Colonic mucosa (tissue), 4 donors: Measurements from ENCODE around the gene TP53BP1. TPM values are rescaled to one million over a fixed set of nuclear protein-coding genes. Genes with fewer than 3 reads are reported as not detected.

ENCODE experiments used
- DNase-seq: peaks from one replicate; pipeline ENCODE4 v3.0.0-alpha.2; 2020
- H3K27ac ChIP-seq: fragments of 200-600 bp; one replicate; pipeline ENCODE4 v1.8.0; 2021
- H3K27me3 ChIP-seq: fragments of 200-600 bp; one replicate; pipeline ENCODE4 v1.8.0; 2021
- H3K36me3 ChIP-seq: fragments of 200-600 bp; one replicate; pipeline ENCODE4 v1.8.0; 2021
- H3K4me1 ChIP-seq: fragments of 200-600 bp; one replicate; pipeline ENCODE4 v1.8.0; 2021; ENCODE audit warnings: mild to moderate bottlenecking
- H3K4me3 ChIP-seq: fragments of 200-600 bp; one replicate; pipeline ENCODE4 v1.8.0; 2021
- H3K9ac ChIP-seq, 2 donors: one replicate each; pipeline ENCODE4 v1.7.0; 2013; ENCODE audit warnings: control low read depth in 2 of 2, low read depth in 2 of 2, low read length in 2 of 2
- H3K9me3 ChIP-seq: fragments of 200-600 bp; one replicate; pipeline ENCODE4 v1.8.0; 2021
- CTCF ChIP-seq: fragments of 200-600 bp; IDR thresholded peaks from one replicate; pipeline ENCODE4 v1.8.0; 2022; ENCODE audit warnings: antibody characterized with exemption, mild to moderate bottlenecking
- intact Hi-C: fragments of 100-400 bp; cut with DNase I; formaldehyde crosslinking; loops from one replicate; pipeline ENCODE4 v1.14.1; 2022
- total RNA-seq, 2 donors: library from RNA; stranded (reverse); fragmentation: NEBNext Ultra II Directional in 1 of 2; extraction: Animal tissue kit (Norgen Biotek cat#: 25700) in 1 of 2; gene quantifications; one replicate each; pipeline ENCODE4 v1.2.1, GENCODE V29; 2021
- donor health status: healthy.
- donor health status: DM: no; HTN: no; CAD: no.
- donor health status: DM: no; HTN: no; CAD: no.

Gene TP53BP1
- total RNA-seq, 2 donors from 2014 or later = 27.7 to 31.4 TPM

GRCh38 chr15:43449981-43450380, 43.0 kb downstream of the TP53BP1 start:
- no peaks in the 10 kb centered on the region for H3K9me3 ChIP-seq
- no peaks in the 10 kb centered on the region for H3K36me3 ChIP-seq
- no peak overlapping the region for H3K4me3 ChIP-seq
- no peak overlapping the region for H3K27ac ChIP-seq
- no peaks in the 10 kb centered on the region for H3K27me3 ChIP-seq
- intact Hi-C loops = no loop called here
- TF ChIP-seq CTCF = no peak
- H3K9ac ChIP-seq = no peak overlapping the region
- no peak for DNase-seq
- no peaks in the 10 kb centered on the region for H3K4me1 ChIP-seq

- no peak overlapping the region for H3K9ac ChIP-seq
- no peaks in the 10 kb centered on the region for H3K27me3 ChIP-seq
- H3K36me3 ChIP-seq = no peaks in the 10 kb centered on the region
- H3K9me3 ChIP-seq = no peaks in the 10 kb centered on the region
- H3K27ac ChIP-seq = no peak overlapping the region
- H3K4me3 ChIP-seq = no peak overlapping the region
- TF ChIP-seq CTCF = no peak
- DNase-seq = no peak
- no peaks in the 10 kb centered on the region for H3K4me1 ChIP-seq
- intact Hi-C loops = no loop called here
These were observed 46.6 kb downstream of the TP53BP1 start for GRCh38 chr15:43446344-43446743.

GRCh38 chr15:43441316-43441715, 51.6 kb downstream of the TP53BP1 start:
- Histone ChIP-seq H3K27me3 (no peaks in the 10 kb centered on the region), H3K9me3 (no peaks in the 10 kb centered on the region), H3K4me3 (no peak overlapping the region), H3K4me1 (no peaks in the 10 kb centered on the region), H3K36me3 (no peaks in the 10 kb centered on the region), H3K9ac (no peak overlapping the region), H3K27ac (no peak overlapping the region)
- no peak for TF ChIP-seq CTCF
- DNase-seq = no peak
- intact Hi-C loops = no loop called here

- Histone ChIP-seq H3K9ac (no peak overlapping the region), H3K27me3 (no peaks in the 10 kb centered on the region), H3K9me3 (no peaks in the 10 kb centered on the region), H3K36me3 (no peaks in the 10 kb centered on the region), H3K4me1 (no peaks in the 10 kb centered on the region), H3K4me3 (no peak overlapping the region), H3K27ac (no peak overlapping the region)
- intact Hi-C loops = no loop called here
- peak; percentile 18 for TF ChIP-seq CTCF
- DNase-seq = peak; percentile 22
These were observed 52.2 kb downstream of the TP53BP1 start for GRCh38 chr15:43440721-43441281.

- Histone ChIP-seq H3K9me3 (no peaks in the 10 kb centered on the region), H3K27ac (no peak overlapping the region)
- no peak for TF ChIP-seq CTCF
These were observed 53.7 kb downstream of the TP53BP1 start for GRCh38 chr15:43439268-43439667.

More at GRCh38 chr15:43439268-43439667, 53.7 kb downstream of the TP53BP1 start:
- Histone ChIP-seq H3K9ac (no peak overlapping the region), H3K36me3 (no peaks in the 10 kb centered on the region), H3K27me3 (no peaks in the 10 kb centered on the region), H3K4me3 (no peak overlapping the region), H3K4me1 (no peaks in the 10 kb centered on the region)
- no peak for DNase-seq
- intact Hi-C loops = no loop called here
